ENCODE results near the gene ZNF518A. TPM values are rescaled to one million over a fixed set of nuclear protein-coding genes. Genes with fewer than 3 reads are reported as not detected.
A peak's percentile ranks its signal among the peaks of the same experiment; 100 is the strongest.

The ZNF518A gene
- total and polyA plus RNA-seq, 10 of the 15 experiments (the other 5 are each of a cell fraction or from before 2014, with no cell fraction given) = 3.7 to 24.4 (median 15.4) TPM

DNA sequence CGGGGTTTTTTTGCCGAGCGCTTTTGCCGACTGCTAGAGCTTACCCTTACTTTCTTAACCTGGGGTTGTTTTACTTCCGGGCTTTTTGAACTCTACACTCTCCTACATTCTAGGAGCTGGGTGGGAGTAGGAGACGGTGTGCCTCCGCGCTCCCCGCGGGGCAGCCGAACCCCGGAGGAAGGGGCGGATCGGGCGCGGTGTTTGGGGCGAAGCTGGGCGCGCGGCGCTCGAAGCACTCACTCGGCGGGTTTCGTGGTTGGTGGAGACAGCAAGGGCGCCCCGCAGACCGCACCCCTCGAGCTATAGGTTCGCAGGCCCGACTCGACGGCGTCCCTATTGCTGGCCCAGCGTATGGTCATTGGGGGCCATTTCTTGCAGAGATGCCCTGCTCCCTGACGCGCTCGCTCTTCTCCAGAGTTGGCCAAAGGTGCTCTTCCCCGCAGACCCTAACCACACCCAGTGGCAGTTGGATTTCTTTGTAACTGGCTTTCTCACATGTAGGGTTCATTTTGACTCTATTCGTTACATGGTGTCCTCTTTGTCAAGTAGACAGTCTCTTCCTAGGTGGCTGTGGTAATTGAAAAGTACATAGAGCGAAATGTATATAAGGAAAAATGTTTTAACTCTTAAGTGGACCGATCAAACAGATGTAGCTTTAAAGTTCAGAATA is 364 bp downstream of the ZNF518A start (continued):
- 0 out of 2 replicates have a peak, but pooled peaks have one; percentile 6 for TF ChIP-seq TCF7 (IDR thresholded peaks at IDR 0.05; ENCODE audit: borderline replicate concordance)
- TF ChIP-seq, protein P1, sequence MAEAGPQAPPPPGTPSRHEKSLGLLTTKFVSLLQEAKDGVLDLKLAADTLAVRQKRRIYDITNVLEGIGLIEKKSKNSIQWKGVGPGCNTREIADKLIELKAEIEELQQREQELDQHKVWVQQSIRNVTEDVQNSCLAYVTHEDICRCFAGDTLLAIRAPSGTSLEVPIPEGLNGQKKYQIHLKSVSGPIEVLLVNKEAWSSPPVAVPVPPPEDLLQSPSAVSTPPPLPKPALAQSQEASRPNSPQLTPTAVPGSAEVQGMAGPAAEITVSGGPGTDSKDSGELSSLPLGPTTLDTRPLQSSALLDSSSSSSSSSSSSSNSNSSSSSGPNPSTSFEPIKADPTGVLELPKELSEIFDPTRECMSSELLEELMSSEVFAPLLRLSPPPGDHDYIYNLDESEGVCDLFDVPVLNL (IDR thresholded peaks at IDR 0.05; ENCODE audit: low read depth, low read length) = peak; percentile 54; the same call in 1 of the 2 replicates
- peak; percentile 79 for TF ChIP-seq SIN3A (IDR thresholded peaks at IDR 0.05; ENCODE audit: low read depth, low read length)
- no peak for TF ChIP-seq RBBP5 (conservative IDR thresholded peaks at IDR 0.05)
- peak; percentile 60 for TF ChIP-seq CREB1 (IDR thresholded peaks at IDR 0.05; ENCODE audit: low read depth)
- TF ChIP-seq NR2C1 (IDR thresholded peaks at IDR 0.05) = 0 out of 2 replicates have a peak, but pooled peaks have one; percentile 49
- TF ChIP-seq PAX5 (IDR thresholded peaks at IDR 0.05; ENCODE audit: borderline replicate concordance, low read depth, low read length) = no peak
- peak; percentile 63; the same call in 1 of the 2 replicates for TF ChIP-seq IKZF1 (conservative IDR thresholded peaks at IDR 0.05)
- TF ChIP-seq, protein P2, sequence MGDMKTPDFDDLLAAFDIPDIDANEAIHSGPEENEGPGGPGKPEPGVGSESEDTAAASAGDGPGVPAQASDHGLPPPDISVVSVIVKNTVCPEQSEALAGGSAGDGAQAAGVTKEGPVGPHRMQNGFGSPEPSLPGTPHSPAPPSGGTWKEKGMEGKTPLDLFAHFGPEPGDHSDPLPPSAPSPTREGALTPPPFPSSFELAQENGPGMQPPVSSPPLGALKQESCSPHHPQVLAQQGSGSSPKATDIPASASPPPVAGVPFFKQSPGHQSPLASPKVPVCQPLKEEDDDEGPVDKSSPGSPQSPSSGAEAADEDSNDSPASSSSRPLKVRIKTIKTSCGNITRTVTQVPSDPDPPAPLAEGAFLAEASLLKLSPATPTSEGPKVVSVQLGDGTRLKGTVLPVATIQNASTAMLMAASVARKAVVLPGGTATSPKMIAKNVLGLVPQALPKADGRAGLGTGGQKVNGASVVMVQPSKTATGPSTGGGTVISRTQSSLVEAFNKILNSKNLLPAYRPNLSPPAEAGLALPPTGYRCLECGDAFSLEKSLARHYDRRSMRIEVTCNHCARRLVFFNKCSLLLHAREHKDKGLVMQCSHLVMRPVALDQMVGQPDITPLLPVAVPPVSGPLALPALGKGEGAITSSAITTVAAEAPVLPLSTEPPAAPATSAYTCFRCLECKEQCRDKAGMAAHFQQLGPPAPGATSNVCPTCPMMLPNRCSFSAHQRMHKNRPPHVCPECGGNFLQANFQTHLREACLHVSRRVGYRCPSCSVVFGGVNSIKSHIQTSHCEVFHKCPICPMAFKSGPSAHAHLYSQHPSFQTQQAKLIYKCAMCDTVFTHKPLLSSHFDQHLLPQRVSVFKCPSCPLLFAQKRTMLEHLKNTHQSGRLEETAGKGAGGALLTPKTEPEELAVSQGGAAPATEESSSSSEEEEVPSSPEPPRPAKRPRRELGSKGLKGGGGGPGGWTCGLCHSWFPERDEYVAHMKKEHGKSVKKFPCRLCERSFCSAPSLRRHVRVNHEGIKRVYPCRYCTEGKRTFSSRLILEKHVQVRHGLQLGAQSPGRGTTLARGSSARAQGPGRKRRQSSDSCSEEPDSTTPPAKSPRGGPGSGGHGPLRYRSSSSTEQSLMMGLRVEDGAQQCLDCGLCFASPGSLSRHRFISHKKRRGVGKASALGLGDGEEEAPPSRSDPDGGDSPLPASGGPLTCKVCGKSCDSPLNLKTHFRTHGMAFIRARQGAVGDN (IDR thresholded peaks at IDR 0.05) = 0 out of 2 replicates have a peak, but pooled peaks have one; percentile 5
- TF ChIP-seq, protein P3, sequence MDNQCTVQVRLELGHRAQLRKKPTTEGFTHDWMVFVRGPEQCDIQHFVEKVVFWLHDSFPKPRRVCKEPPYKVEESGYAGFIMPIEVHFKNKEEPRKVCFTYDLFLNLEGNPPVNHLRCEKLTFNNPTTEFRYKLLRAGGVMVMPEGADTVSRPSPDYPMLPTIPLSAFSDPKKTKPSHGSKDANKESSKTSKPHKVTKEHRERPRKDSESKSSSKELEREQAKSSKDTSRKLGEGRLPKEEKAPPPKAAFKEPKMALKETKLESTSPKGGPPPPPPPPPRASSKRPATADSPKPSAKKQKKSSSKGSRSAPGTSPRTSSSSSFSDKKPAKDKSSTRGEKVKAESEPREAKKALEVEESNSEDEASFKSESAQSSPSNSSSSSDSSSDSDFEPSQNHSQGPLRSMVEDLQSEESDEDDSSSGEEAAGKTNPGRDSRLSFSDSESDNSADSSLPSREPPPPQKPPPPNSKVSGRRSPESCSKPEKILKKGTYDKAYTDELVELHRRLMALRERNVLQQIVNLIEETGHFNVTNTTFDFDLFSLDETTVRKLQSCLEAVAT (IDR thresholded peaks at IDR 0.05) = no peak
- TF ChIP-seq, protein P4, sequence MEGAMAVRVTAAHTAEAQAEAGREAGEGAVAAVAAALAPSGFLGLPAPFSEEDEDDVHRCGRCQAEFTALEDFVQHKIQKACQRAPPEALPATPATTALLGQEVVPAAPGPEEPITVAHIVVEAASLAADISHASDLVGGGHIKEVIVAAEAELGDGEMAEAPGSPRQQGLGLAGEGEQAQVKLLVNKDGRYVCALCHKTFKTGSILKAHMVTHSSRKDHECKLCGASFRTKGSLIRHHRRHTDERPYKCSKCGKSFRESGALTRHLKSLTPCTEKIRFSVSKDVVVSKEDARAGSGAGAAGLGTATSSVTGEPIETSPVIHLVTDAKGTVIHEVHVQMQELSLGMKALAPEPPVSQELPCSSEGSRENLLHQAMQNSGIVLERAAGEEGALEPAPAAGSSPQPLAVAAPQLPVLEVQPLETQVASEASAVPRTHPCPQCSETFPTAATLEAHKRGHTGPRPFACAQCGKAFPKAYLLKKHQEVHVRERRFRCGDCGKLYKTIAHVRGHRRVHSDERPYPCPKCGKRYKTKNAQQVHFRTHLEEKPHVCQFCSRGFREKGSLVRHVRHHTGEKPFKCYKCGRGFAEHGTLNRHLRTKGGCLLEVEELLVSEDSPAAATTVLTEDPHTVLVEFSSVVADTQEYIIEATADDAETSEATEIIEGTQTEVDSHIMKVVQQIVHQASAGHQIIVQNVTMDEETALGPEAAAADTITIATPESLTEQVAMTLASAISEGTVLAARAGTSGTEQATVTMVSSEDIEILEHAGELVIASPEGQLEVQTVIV (IDR thresholded peaks at IDR 0.05; ENCODE audit: borderline replicate concordance, partially characterized antibody) = no peak
- TF ChIP-seq POLR2A (IDR thresholded peaks at IDR 0.05; ENCODE audit: low read depth, low read length) = peak; percentile 78
- TF ChIP-seq, protein P5, sequence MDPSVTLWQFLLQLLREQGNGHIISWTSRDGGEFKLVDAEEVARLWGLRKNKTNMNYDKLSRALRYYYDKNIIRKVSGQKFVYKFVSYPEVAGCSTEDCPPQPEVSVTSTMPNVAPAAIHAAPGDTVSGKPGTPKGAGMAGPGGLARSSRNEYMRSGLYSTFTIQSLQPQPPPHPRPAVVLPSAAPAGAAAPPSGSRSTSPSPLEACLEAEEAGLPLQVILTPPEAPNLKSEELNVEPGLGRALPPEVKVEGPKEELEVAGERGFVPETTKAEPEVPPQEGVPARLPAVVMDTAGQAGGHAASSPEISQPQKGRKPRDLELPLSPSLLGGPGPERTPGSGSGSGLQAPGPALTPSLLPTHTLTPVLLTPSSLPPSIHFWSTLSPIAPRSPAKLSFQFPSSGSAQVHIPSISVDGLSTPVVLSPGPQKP (IDR thresholded peaks at IDR 0.05; ENCODE audit: low read depth, low read length) = peak; percentile 37; the same call in 1 of the 2 replicates
- TF ChIP-seq TARDBP (IDR thresholded peaks at IDR 0.05; ENCODE audit: borderline replicate concordance) = 0 out of 2 replicates have a peak, but pooled peaks have one; percentile 53
- TF ChIP-seq RB1 (IDR thresholded peaks at IDR 0.05; ENCODE audit: borderline replicate concordance) = peak; percentile 53; the same call in 1 of the 2 replicates
- TF ChIP-seq SMAD5 (IDR thresholded peaks at IDR 0.05; ENCODE audit: low read depth) = 0 out of 2 replicates have a peak, but pooled peaks have one; percentile 34
- no peak for TF ChIP-seq ZNF217 (IDR thresholded peaks at IDR 0.05)
- no peak for TF ChIP-seq CEBPB (IDR thresholded peaks at IDR 0.05; ENCODE audit: borderline replicate concordance in 1 of 2, low read depth in 2 of 2, low read length in 2 of 2)
- no peak for TF ChIP-seq FOS (IDR thresholded peaks at IDR 0.05; ENCODE audit: borderline replicate concordance, extremely low read depth, insufficient read length)

Data from GM12878 (cell line).